Keratinocyte (primary cell): ENCODE measurements around the gene SLC39A9. TPM values are rescaled to one million over a fixed set of nuclear protein-coding genes. Genes with fewer than 3 reads are reported as not detected.
A peak's percentile ranks its signal among the peaks of the same experiment; 100 is the strongest.

Experiments used
- DNase-seq: peaks from one replicate; pipeline ENCODE4 v3.0.0-alpha.2; 2011; ENCODE audit warnings: low read depth, missing footprints, low spot score
- FAIRE-seq: peaks from 2 replicates; lab custom pipeline; 2011; peaks lifted over from hg19 to GRCh38; lab: Jason Lieb, UNC
- H2AFZ ChIP-seq: 2 replicates; pipeline ENCODE4 v1.6.0; 2012; ENCODE audit warnings: low read length, control low read depth, inconsistent platforms; ENCODE audit not compliant: control insufficient read depth
- H3K27ac ChIP-seq: 2 replicates; pipeline ENCODE4 v1.5.1; 2011; ENCODE audit warnings: low read length; ENCODE audit not compliant: control insufficient read depth, insufficient read depth
- H3K27me3 ChIP-seq: 3 replicates; pipeline ENCODE4 v1.6.0; 2011; ENCODE audit warnings: low read length; ENCODE audit not compliant: control insufficient read depth, insufficient read depth; ENCODE audit errors: extremely low read depth
- H3K36me3 ChIP-seq, 2 experiments: 2 replicates in 1 of 2; 3 replicates in 1 of 2; pipeline ENCODE4 v1.5.1; 2011; ENCODE audit warnings: low read length in 2 of 2, mild to moderate bottlenecking in 1 of 2; ENCODE audit not compliant: control insufficient read depth in 2 of 2, insufficient read depth in 2 of 2; ENCODE audit errors: extremely low read depth in 1 of 2
- H3K4me1 ChIP-seq: 3 replicates; pipeline ENCODE4 v1.5.1; 2011; ENCODE audit warnings: low read length; ENCODE audit not compliant: control insufficient read depth, insufficient read depth; ENCODE audit errors: extremely low read depth
- H3K4me2 ChIP-seq: 3 replicates; pipeline ENCODE4 v1.6.0; 2011; ENCODE audit warnings: low read depth, low read length; ENCODE audit not compliant: control insufficient read depth, insufficient read depth; ENCODE audit errors: extremely low read depth
- H3K4me3 ChIP-seq, 3 experiments: fragments of 200-600 bp in 1 of 3; sonication (generic) in 1 of 3; 2 replicates in 2 of 3; 3 replicates in 1 of 3; pipeline ENCODE4 v1.5.1; 2011 to 2016; ENCODE audit warnings: low read length in 3 of 3, mild to moderate bottlenecking in 3 of 3, control low read depth in 2 of 3, inconsistent platforms in 1 of 3, low read depth in 1 of 3, mixed read lengths in 1 of 3, mixed run types in 1 of 3, moderate library complexity in 1 of 3; ENCODE audit not compliant: control insufficient read depth in 2 of 3, insufficient read depth in 2 of 3; ENCODE audit errors: extremely low read depth in 1 of 3
- H3K79me2 ChIP-seq: 2 replicates; pipeline ENCODE4 v1.6.0; 2012; ENCODE audit warnings: low read length; ENCODE audit not compliant: control insufficient read depth, insufficient read depth
- H3K9ac ChIP-seq: 3 replicates; pipeline ENCODE4 v1.6.0; 2011; ENCODE audit warnings: low read length; ENCODE audit not compliant: control insufficient read depth, insufficient read depth; ENCODE audit errors: extremely low read depth
- H3K9me1 ChIP-seq: 3 replicates; pipeline ENCODE4 v1.6.0; 2011; ENCODE audit warnings: low read length; ENCODE audit not compliant: control insufficient read depth, insufficient read depth; ENCODE audit errors: extremely low read depth
- H3K9me3 ChIP-seq: 2 replicates; pipeline ENCODE4 v1.5.1; 2012; ENCODE audit warnings: low read depth, low read length; ENCODE audit not compliant: control insufficient read depth
- H4K20me1 ChIP-seq: 3 replicates; pipeline ENCODE4 v1.6.0; 2011; ENCODE audit warnings: low read length; ENCODE audit not compliant: control insufficient read depth, insufficient read depth; ENCODE audit errors: extremely low read depth
- CTCF ChIP-seq, 3 experiments: IDR thresholded peaks in 1 of 3; conservative IDR thresholded peaks in 1 of 3; optimal IDR thresholded peaks in 1 of 3; 2 replicates in 2 of 3; 3 replicates in 1 of 3; pipeline versions ENCODE3 to v1.5.1; 2011; ENCODE audit warnings: low read length in 3 of 3, mild to moderate bottlenecking in 3 of 3, moderate library complexity in 2 of 3, control low read depth in 1 of 3, inconsistent platforms in 1 of 3; ENCODE audit not compliant: insufficient read depth in 2 of 3; ENCODE audit errors: extremely low read depth in 1 of 3
- EZH2 ChIP-seq: IDR thresholded peaks from one replicate; pipeline ENCODE4 v1.6.1; 2012; ENCODE audit warnings: inconsistent platforms, mild to moderate bottlenecking, low read length, moderate library complexity
- dilution Hi-C: fragments of 300-500 bp; cut with MboI; formaldehyde crosslinking; loops from one replicate; pipeline ENCODE4 v1.7.0; 2020; ENCODE audit warnings: low sequenced_read_pairs; ENCODE audit not compliant: extremely low pct_ligation_motif_present
- polyA plus RNA-seq, 5 experiments: library from polyadenylated mRNA; depleted of rRNA in 3 of 5; stranded (reverse) in 3 of 5; stranded (forward) in 1 of 5; unstranded in 1 of 5; fragments of >200 nt; gene quantifications; 1 replicate in 1 of 5; 2 replicates in 3 of 5; 3 replicates in 1 of 5; pipeline versions ENCODE4 v1.2.1 to v1.2.3, GENCODE V29; 2011 to 2012; ENCODE audit warnings: missing spikeins in 2 of 5, low read depth in 1 of 5, low replicate concordance in 1 of 5

Gene SLC39A9
- polyA plus RNA-seq, 1 donor (not counting 4 experiments of a cell fraction or from before 2014, with no cell fraction given), result 58.8 TPM

GRCh38 chr14:69358966-69359365 is 39.5 kb upstream of the SLC39A9 start:
- Histone ChIP-seq H4K20me1 (no peaks in the 10 kb centered on the region), H3K9me1 (no peaks in the 10 kb centered on the region), H3K27me3 (peaks cover 8% of the 10 kb centered on the region), H3K36me3 (no peaks in the 10 kb centered on the region), H3K9me3 (no peaks in the 10 kb centered on the region), H3K4me1 (no peaks in the 10 kb centered on the region), H3K9ac (no peak overlapping the region), H2AFZ (no peak overlapping the region), H3K79me2 (no peaks in the 10 kb centered on the region), H3K4me3 (no peak overlapping the region), H3K27ac (no peak overlapping the region), H3K4me2 (no peak overlapping the region)
- DNase-seq (no peak), FAIRE-seq (no peak)
- no peak for TF ChIP-seq CTCF (optimal IDR thresholded peaks at IDR 0.05 in 1 of 3, IDR thresholded peaks at IDR 0.05 in 1 of 3, conservative IDR thresholded peaks at IDR 0.05 in 1 of 3; ENCODE audit: extremely low read depth in 1 of 3, insufficient read depth in 2 of 3, low read length in 3 of 3)
- TF ChIP-seq EZH2, result no peak
- dilution Hi-C loops, result no loop called here

- no peak for TF ChIP-seq EZH2
- H3K4me1 ChIP-seq, result no peaks in the 10 kb centered on the region
- H3K79me2 ChIP-seq, result no peaks in the 10 kb centered on the region
- no peak for DNase-seq
- H2AFZ ChIP-seq, result no peak overlapping the region
- H3K9me3 ChIP-seq, result no peaks in the 10 kb centered on the region
- no peaks in the 10 kb centered on the region for H3K36me3 ChIP-seq
- H3K27me3 ChIP-seq, result peaks cover 8% of the 10 kb centered on the region
- H3K4me3 ChIP-seq, result no peak overlapping the region
- no peaks in the 10 kb centered on the region for H3K9me1 ChIP-seq
- no peak overlapping the region for H3K27ac ChIP-seq
- H4K20me1 ChIP-seq, result no peaks in the 10 kb centered on the region
- FAIRE-seq, result no peak
- H3K9ac ChIP-seq, result no peak overlapping the region
- H3K4me2 ChIP-seq, result no peak overlapping the region
- dilution Hi-C loops, result no loop called here
Observed at GRCh38 chr14:69360438-69361108, 37.9 kb upstream of the SLC39A9 start.

- no peaks in the 10 kb centered on the region for H3K4me1 ChIP-seq
- dilution Hi-C loops, result no loop called here
- TF ChIP-seq EZH2 (no peak), CTCF (optimal IDR thresholded peaks at IDR 0.05 in 1 of 3, IDR thresholded peaks at IDR 0.05 in 1 of 3, conservative IDR thresholded peaks at IDR 0.05 in 1 of 3; ENCODE audit: extremely low read depth in 1 of 3, insufficient read depth in 2 of 3, low read length in 3 of 3) (peak in 1 of 3 experiments; percentile 30)
- H3K27ac ChIP-seq, result no peak overlapping the region
- FAIRE-seq, result no peak
- H2AFZ ChIP-seq, result no peak overlapping the region
- peaks cover 8% of the 10 kb centered on the region for H3K27me3 ChIP-seq
- H3K4me3 ChIP-seq, result no peak overlapping the region
- H3K9ac ChIP-seq, result no peak overlapping the region
- no peaks in the 10 kb centered on the region for H3K9me1 ChIP-seq
- H3K79me2 ChIP-seq, result no peaks in the 10 kb centered on the region
- H4K20me1 ChIP-seq, result no peaks in the 10 kb centered on the region
- no peaks in the 10 kb centered on the region for H3K36me3 ChIP-seq
- DNase-seq, result no peak
- H3K4me2 ChIP-seq, result no peak overlapping the region
- no peaks in the 10 kb centered on the region for H3K9me3 ChIP-seq
Observed at GRCh38 chr14:69363055-69363454, 35.4 kb upstream of the SLC39A9 start.
